ENCODE measurements around the gene RBBP4. TPM values are rescaled to one million over a fixed set of nuclear protein-coding genes. Genes with fewer than 3 reads are reported as not detected.

Gene RBBP4
- total and polyA plus RNA-seq, 2 of the 8 experiments (the other 6 are each of a cell fraction or from before 2014, with no cell fraction given), result 147 to 397 TPM

DNA sequence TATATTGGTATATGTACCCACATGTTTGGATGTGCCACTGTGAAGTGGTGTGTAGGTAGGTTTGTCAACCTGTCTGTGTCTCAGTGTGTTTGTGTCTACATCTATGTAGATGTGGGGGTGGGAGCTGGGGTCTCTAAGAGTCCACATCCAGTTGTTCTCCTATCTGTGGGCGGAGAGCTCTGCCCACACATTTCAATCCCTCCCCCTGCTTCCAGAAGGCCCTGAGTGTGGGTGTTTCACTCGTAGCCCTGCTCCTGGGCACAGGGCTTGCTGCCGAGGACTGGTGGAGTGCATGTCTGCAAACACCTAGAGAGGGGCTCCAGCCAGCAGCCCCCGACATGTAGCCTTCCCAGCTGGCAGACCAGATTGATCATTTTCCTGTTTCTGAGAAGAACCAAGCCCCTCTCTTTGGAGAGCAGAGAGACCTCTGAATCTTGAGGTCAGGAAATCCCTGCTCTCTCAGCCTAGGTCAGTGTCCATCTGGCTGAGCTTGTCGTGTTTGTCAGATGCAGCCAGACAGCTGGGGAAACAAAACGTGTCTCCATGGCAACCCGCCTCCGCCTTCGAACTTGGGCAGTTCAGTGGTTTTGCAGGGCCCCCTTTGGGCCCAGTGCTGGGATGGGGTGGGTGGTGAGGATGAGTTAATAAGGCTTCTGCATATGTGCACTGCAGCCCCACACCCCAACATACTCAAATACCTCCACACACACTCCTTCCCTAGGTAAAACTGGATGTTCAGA, 82.7 kb downstream of the RBBP4 start:
- POLR2A ChIA-PET (ENCODE audit: partially characterized antibody), result interaction anchor here (0.6 to 3.2 kb wide), 8 partner anchors 9 to 84 kb away, joined by 3 to 11 read pairs (median 5); partner anchors contain the start of genes S100PBP and YARS1

More for the DNA sequence above, 82.7 kb downstream of the RBBP4 start:
- Histone ChIP-seq H3K56ac (replicated peaks; ENCODE audit: insufficient read length, low read depth, low read length) (no peak overlapping the region), H3K4me1 (replicated peaks in 1 of 4; ENCODE audit: control insufficient read depth in 3 of 4, insufficient read depth in 4 of 4, low read length in 3 of 4) (peaks cover 11 to 16% (median 14%) of the 10 kb centered on the region in 4 experiments), H3K4me3 (ENCODE audit: extremely low read depth in 1 of 4, insufficient read depth in 2 of 4, low read depth in 3 of 4, low read length in 4 of 4) (no peak overlapping the region), H3K23me2 (ENCODE audit: low read depth, low read length) (no peaks in the 10 kb centered on the region; the same call in 1 of the 2 replicates), H2BK120ac (replicated peaks; ENCODE audit: low read depth, low read length) (no peak overlapping the region), H3K36me3 (ENCODE audit: control insufficient read depth in 2 of 4, insufficient read depth in 4 of 4, low read length in 3 of 4) (no peaks in the 10 kb centered on the region), H3K9me3 (ENCODE audit: insufficient read depth in 2 of 2, low read depth in 1 of 2, low read length in 1 of 2) (no peaks in the 10 kb centered on the region), H3K79me2 (ENCODE audit: control insufficient read depth in 1 of 2, insufficient read depth in 2 of 2, low read length in 2 of 2) (no peaks in the 10 kb centered on the region), H2BK5ac (ENCODE audit: low read depth, low read length) (no peak overlapping the region), H3K27me3 (replicated peaks in 1 of 4; ENCODE audit: control insufficient read depth in 3 of 4, extremely low read depth in 1 of 4, insufficient read depth in 3 of 4, low read length in 3 of 4) (peaks cover 0 to 4% (median 0%) of the 10 kb centered on the region in 4 experiments; a peak in 1 of 7 replicates), H4K91ac (replicated peaks; ENCODE audit: insufficient read length, low read length) (no peak overlapping the region), H4K5ac (ENCODE audit: insufficient read length, low read depth, low read length) (no peak overlapping the region), H3K4ac (replicated peaks; ENCODE audit: insufficient read length, low read depth, low read length) (no peak overlapping the region), H3K79me1 (ENCODE audit: low read depth, low read length) (no peaks in the 10 kb centered on the region), H4K20me1 (replicated peaks in 1 of 2; ENCODE audit: control insufficient read depth in 1 of 2, insufficient read depth in 2 of 2, low read length in 2 of 2) (no peaks in the 10 kb centered on the region), H2AK5ac (ENCODE audit: low read depth, low read length) (0 out of 2 replicates have a peak overlapping the region, but pooled peaks have one; percentile 72), H2BK20ac (ENCODE audit: low read length) (no peak overlapping the region), H2BK12ac (ENCODE audit: low read depth, low read length) (no peak overlapping the region), H3K9ac (replicated peaks in 1 of 4; ENCODE audit: extremely low read depth in 1 of 4, low read depth in 3 of 4, low read length in 3 of 4) (no peak overlapping the region; a peak in 1 of 7 replicates), H2BK15ac (ENCODE audit: low read length) (no peak overlapping the region), H3K4me2 (ENCODE audit: insufficient read depth in 1 of 2, low read depth in 2 of 2, low read length in 2 of 2) (no peak overlapping the region), H3K23ac (ENCODE audit: insufficient read length) (no peak overlapping the region), H3K18ac (ENCODE audit: extremely low read depth, low read length) (no peak overlapping the region), H4K8ac (ENCODE audit: extremely low read depth, insufficient read depth, low read length) (no peak overlapping the region), H3K14ac (ENCODE audit: insufficient read length) (no peak overlapping the region), H2AFZ (ENCODE audit: low read length) (no peak overlapping the region), H3K27ac (ENCODE audit: low read depth, low read length) (no peak overlapping the region)
- TF ChIP-seq SIN3A (conservative IDR thresholded peaks at IDR 0.05 in 1 of 2, IDR thresholded peaks at IDR 0.05 in 1 of 2; ENCODE audit: low read depth in 1 of 2, low read length in 2 of 2) (peak; percentile 66 to 87; a peak in 2 of 4 replicates), POLR2A (IDR thresholded peaks at IDR 0.05; ENCODE audit: control extremely low read depth in 1 of 2, low read depth in 2 of 2, low read length in 2 of 2) (no peak), JUND (IDR thresholded peaks at IDR 0.05; ENCODE audit: low read length) (no peak), SIX5 (IDR thresholded peaks at IDR 0.05; ENCODE audit: low read depth, low read length) (no peak), TBP (IDR thresholded peaks at IDR 0.05; ENCODE audit: low read depth, low read length) (no peak)
- TF ChIP-seq, protein P1, sequence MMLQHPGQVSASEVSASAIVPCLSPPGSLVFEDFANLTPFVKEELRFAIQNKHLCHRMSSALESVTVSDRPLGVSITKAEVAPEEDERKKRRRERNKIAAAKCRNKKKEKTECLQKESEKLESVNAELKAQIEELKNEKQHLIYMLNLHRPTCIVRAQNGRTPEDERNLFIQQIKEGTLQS (IDR thresholded peaks at IDR 0.05; ENCODE audit: insufficient read depth, low read depth, low read length), result no peak
- CTCF ChIA-PET (ENCODE audit: partially characterized antibody), result interaction anchor here (1.0 to 7.3 kb wide), 9 partner anchors 9 to 39 kb away, joined by 3 to 55 read pairs (median 3); no protein-coding TSS in a partner anchor
- FAIRE-seq, result no peak
- 85% methylated on average over 9 of the region's 9 CpGs; no CpG with 5 or more reads in 1 of the 2 experiments for WGBS, 2 experiments (ENCODE audit: extremely low coverage in 1 of 2, insufficient coverage in 1 of 2, insufficient read length in 1 of 2, insufficient replicate concordance in 2 of 2, low coverage in 1 of 2, low lambda C conversion rate in 2 of 2, missing lambda C conversion rate in 1 of 2)
- DNase-seq (ENCODE audit: low read depth in 1 of 2, low spot score in 2 of 2), result no peak
